Thoracic aorta (tissue), 2 donors: Measurements from ENCODE around the gene BICDL1. TPM values are rescaled to one million over a fixed set of nuclear protein-coding genes. Genes with fewer than 3 reads are reported as not detected.

Source experiments
- ATAC-seq: fragments of 150-250 bp; one replicate; pipeline ENCODE4 v1.8.0; 2017; ENCODE audit warnings: low read depth; ENCODE audit not compliant: insufficient number of reproducible peaks, low FRiP score
- DNase-seq: peaks from one replicate; pipeline ENCODE4 v3.0.0-alpha.2; 2020; ENCODE audit warnings: low spot score
- H3K27ac ChIP-seq, 2 donors: fragments of 200-600 bp; sonication (generic); 1 replicate in 1 of 2; 2 replicates in 1 of 2; pipeline ENCODE4 v1.5.1; 2016; ENCODE audit warnings: mild to moderate bottlenecking in 2 of 2, moderate library complexity in 2 of 2
- H3K27me3 ChIP-seq: fragments of 200-600 bp; sonication (generic); replicated peaks from 2 replicates; pipeline ENCODE4 v1.6.0; 2016; ENCODE audit warnings: mild to moderate bottlenecking; ENCODE audit not compliant: insufficient read depth
- H3K36me3 ChIP-seq: fragments of 200-600 bp; sonication (generic); one replicate; pipeline ENCODE4 v1.5.1; 2016
- H3K4me1 ChIP-seq, 2 donors: fragments of 200-600 bp; sonication (generic); 1 replicate in 1 of 2; 2 replicates in 1 of 2; pipeline versions ENCODE4 v1.5.1 to v1.6.0; 2016; ENCODE audit warnings: low read depth in 2 of 2, mild to moderate bottlenecking in 1 of 2; ENCODE audit not compliant: control insufficient read depth in 1 of 2
- H3K4me3 ChIP-seq: fragments of 200-600 bp; sonication (generic); 2 replicates; pipeline ENCODE4 v1.5.1; 2016; ENCODE audit warnings: mild to moderate bottlenecking
- H3K9me3 ChIP-seq: fragments of 200-600 bp; sonication (generic); 2 replicates; pipeline ENCODE4 v1.5.1; 2016
- CTCF ChIP-seq: fragments of 200-600 bp; sonication (generic); IDR thresholded peaks from one replicate; pipeline ENCODE4 v1.5.1; 2019; ENCODE audit warnings: antibody characterized with exemption
- total RNA-seq, 2 donors: library from RNA; depleted of rRNA; stranded (reverse); fragments of >200 nt; gene quantifications; one replicate each; pipeline versions ENCODE4 v1.1.0 to v1.2.3, GENCODE V29; 2016

The BICDL1 gene
- total RNA-seq, 2 donors from 2014 or later = 0.68 to 4.4 TPM

- H3K9me3 ChIP-seq = no peaks in the 10 kb centered on the region
- TF ChIP-seq CTCF = no peak
- no peak overlapping the region for H3K27ac ChIP-seq
- H3K4me1 ChIP-seq = no peaks in the 10 kb centered on the region
- DNase-seq (no peak), ATAC-seq (no peak)
- no peaks in the 10 kb centered on the region for H3K27me3 ChIP-seq
- peaks cover 83% of the 10 kb centered on the region for H3K36me3 ChIP-seq
- H3K4me3 ChIP-seq = no peak overlapping the region
These were observed 143.9 kb downstream of the BICDL1 start for GRCh38 chr12:120132863-120133385.

GRCh38 chr12:120134307-120134980 lies 145.4 kb downstream of the BICDL1 start:
- Histone ChIP-seq H3K9me3 (no peaks in the 10 kb centered on the region), H3K36me3 (peaks cover 81% of the 10 kb centered on the region), H3K27ac (no peak overlapping the region), H3K4me1 (no peaks in the 10 kb centered on the region), H3K27me3 (no peaks in the 10 kb centered on the region), H3K4me3 (no peak overlapping the region)
- DNase-seq = no peak
- no peak for ATAC-seq
- no peak for TF ChIP-seq CTCF

- no peak overlapping the region for H3K4me3 ChIP-seq
- DNase-seq (no peak), ATAC-seq (no peak)
- peaks cover 79% of the 10 kb centered on the region for H3K36me3 ChIP-seq
- no peak overlapping the region for H3K27ac ChIP-seq
- no peaks in the 10 kb centered on the region for H3K27me3 ChIP-seq
- no peaks in the 10 kb centered on the region for H3K4me1 ChIP-seq
- H3K9me3 ChIP-seq = no peaks in the 10 kb centered on the region
- TF ChIP-seq CTCF = no peak
These were observed 147.2 kb downstream of the BICDL1 start for GRCh38 chr12:120136093-120136770.

- ATAC-seq (no peak), DNase-seq (no peak)
- Histone ChIP-seq H3K4me3 (no peak overlapping the region), H3K27ac (no peak overlapping the region), H3K36me3 (peaks cover 89% of the 10 kb centered on the region), H3K4me1 (no peaks in the 10 kb centered on the region), H3K9me3 (no peaks in the 10 kb centered on the region), H3K27me3 (no peaks in the 10 kb centered on the region)
- TF ChIP-seq CTCF = no peak
These were observed 148.8 kb downstream of the BICDL1 start for GRCh38 chr12:120137833-120138232.

- ATAC-seq (no peak), DNase-seq (no peak)
- no peak for TF ChIP-seq CTCF
- H3K4me3 ChIP-seq = no peak overlapping the region
- H3K36me3 ChIP-seq = peaks cover 92% of the 10 kb centered on the region
- H3K9me3 ChIP-seq = no peaks in the 10 kb centered on the region
- no peaks in the 10 kb centered on the region for H3K27me3 ChIP-seq
- H3K27ac ChIP-seq = no peak overlapping the region
- H3K4me1 ChIP-seq = no peaks in the 10 kb centered on the region
These were observed 149.3 kb downstream of the BICDL1 start for GRCh38 chr12:120138366-120138765.
